ENCODE results near the gene CCDC91.

The CCDC91 gene

GRCh38 chr12:28227251-28227650, 37.0 kb downstream of the CCDC91 start:
- Histone ChIP-seq H3K27ac (ENCODE audit: low read depth, low read length) (no peak overlapping the region), H3K79me1 (ENCODE audit: low read length) (no peaks in the 10 kb centered on the region), H3K27me3 (ENCODE audit: insufficient read depth, low read length) (no peaks in the 10 kb centered on the region), H3K79me2 (ENCODE audit: control insufficient read depth, insufficient read depth, low read length, poor library complexity) (no peaks in the 10 kb centered on the region), H3K9me3 (ENCODE audit: insufficient read depth, low read depth, low read length) (no peaks in the 10 kb centered on the region), H3K18ac (ENCODE audit: low read length) (no peak overlapping the region), H3K4me1 (ENCODE audit: control insufficient read depth in 1 of 2, insufficient read depth in 2 of 2, low read length in 2 of 2) (no peaks in the 10 kb centered on the region), H3K14ac (ENCODE audit: low read length) (no peak overlapping the region), H3K9ac (ENCODE audit: low read length) (no peak overlapping the region), H3K23ac (ENCODE audit: low read length) (no peak overlapping the region), H4K12ac (ENCODE audit: low read depth, low read length) (no peak overlapping the region), H2AK5ac (ENCODE audit: low read length) (no peak overlapping the region), H4K8ac (ENCODE audit: low read depth, low read length) (no peak overlapping the region), H4K91ac (ENCODE audit: low read depth, low read length) (no peak overlapping the region), H2AFZ (ENCODE audit: insufficient read depth, low read length, poor library complexity) (no peak overlapping the region), H3K4ac (ENCODE audit: low read depth, low read length) (no peak overlapping the region), H2BK12ac (ENCODE audit: low read length) (no peak overlapping the region), H3K4me3 (ENCODE audit: low read depth, low read length) (no peak overlapping the region), H2BK120ac (ENCODE audit: insufficient read depth, low read length, poor library complexity) (no peak overlapping the region), H2BK5ac (ENCODE audit: low read depth, low read length, poor library complexity) (no peak overlapping the region), H3K4me2 (ENCODE audit: low read length) (no peak overlapping the region), H3K36me3 (ENCODE audit: control insufficient read depth in 1 of 2, insufficient read depth in 2 of 2, low read length in 2 of 2) (peaks cover 0 to 2% of the 10 kb centered on the region in 2 experiments)
- WGBS (ENCODE audit: extremely low coverage, insufficient coverage, insufficient read length): no CpG with 5 or more reads among the region's 3 CpGs
- no peak for DNase-seq

GRCh38 chr12:28231248-28231647, 41.0 kb downstream of the CCDC91 start:
- Histone ChIP-seq H2BK120ac (ENCODE audit: insufficient read depth, low read length, poor library complexity) (no peak overlapping the region), H3K27me3 (ENCODE audit: insufficient read depth, low read length) (no peaks in the 10 kb centered on the region), H2AFZ (ENCODE audit: insufficient read depth, low read length, poor library complexity) (no peak overlapping the region), H3K27ac (ENCODE audit: low read depth, low read length) (no peak overlapping the region), H2AK5ac (ENCODE audit: low read length) (no peak overlapping the region), H3K4ac (ENCODE audit: low read depth, low read length) (no peak overlapping the region), H3K79me1 (ENCODE audit: low read length) (no peaks in the 10 kb centered on the region), H3K79me2 (ENCODE audit: control insufficient read depth, insufficient read depth, low read length, poor library complexity) (no peaks in the 10 kb centered on the region), H3K18ac (ENCODE audit: low read length) (no peak overlapping the region), H3K23ac (ENCODE audit: low read length) (no peak overlapping the region), H4K91ac (ENCODE audit: low read depth, low read length) (no peak overlapping the region), H2BK12ac (ENCODE audit: low read length) (no peak overlapping the region), H2BK5ac (ENCODE audit: low read depth, low read length, poor library complexity) (no peak overlapping the region), H3K4me3 (ENCODE audit: low read depth, low read length) (no peak overlapping the region), H4K12ac (ENCODE audit: low read depth, low read length) (no peak overlapping the region), H3K9me3 (ENCODE audit: insufficient read depth, low read depth, low read length) (no peaks in the 10 kb centered on the region), H3K4me2 (ENCODE audit: low read length) (no peak overlapping the region), H3K4me1 (ENCODE audit: control insufficient read depth in 1 of 2, insufficient read depth in 2 of 2, low read length in 2 of 2) (no peaks in the 10 kb centered on the region), H4K8ac (ENCODE audit: low read depth, low read length) (no peak overlapping the region), H3K36me3 (ENCODE audit: control insufficient read depth in 1 of 2, insufficient read depth in 2 of 2, low read length in 2 of 2) (peaks cover 0 to 2% of the 10 kb centered on the region in 2 experiments), H3K14ac (ENCODE audit: low read length) (no peak overlapping the region), H3K9ac (ENCODE audit: low read length) (no peak overlapping the region)
- no peak for DNase-seq

GRCh38 chr12:28232211-28232928, 42.1 kb downstream of the CCDC91 start:
- H3K4ac ChIP-seq (ENCODE audit: low read depth, low read length): no peak overlapping the region
- no peak overlapping the region for H2AK5ac ChIP-seq (ENCODE audit: low read length)
- H4K91ac ChIP-seq (ENCODE audit: low read depth, low read length): no peak overlapping the region
- H4K8ac ChIP-seq (ENCODE audit: low read depth, low read length): no peak overlapping the region
- no peak overlapping the region for H3K23ac ChIP-seq (ENCODE audit: low read length)
- H2BK5ac ChIP-seq (ENCODE audit: low read depth, low read length, poor library complexity): no peak overlapping the region
- H3K14ac ChIP-seq (ENCODE audit: low read length): no peak overlapping the region
- no peak overlapping the region for H3K27ac ChIP-seq (ENCODE audit: low read depth, low read length)
- no peak overlapping the region for H2BK12ac ChIP-seq (ENCODE audit: low read length)
- H3K4me1 ChIP-seq (ENCODE audit: control insufficient read depth in 1 of 2, insufficient read depth in 2 of 2, low read length in 2 of 2): no peaks in the 10 kb centered on the region
- H2AFZ ChIP-seq (ENCODE audit: insufficient read depth, low read length, poor library complexity): no peak overlapping the region
- H4K12ac ChIP-seq (ENCODE audit: low read depth, low read length): no peak overlapping the region
- peaks cover 0 to 2% of the 10 kb centered on the region in 2 experiments for H3K36me3 ChIP-seq (ENCODE audit: control insufficient read depth in 1 of 2, insufficient read depth in 2 of 2, low read length in 2 of 2)
- H3K4me2 ChIP-seq (ENCODE audit: low read length): no peak overlapping the region
- H3K9me3 ChIP-seq (ENCODE audit: insufficient read depth, low read depth, low read length): no peaks in the 10 kb centered on the region
- no peaks in the 10 kb centered on the region for H3K79me1 ChIP-seq (ENCODE audit: low read length)
- DNase-seq: no peak
- H3K27me3 ChIP-seq (ENCODE audit: insufficient read depth, low read length): no peaks in the 10 kb centered on the region
- H3K18ac ChIP-seq (ENCODE audit: low read length): no peak overlapping the region
- H2BK120ac ChIP-seq (ENCODE audit: insufficient read depth, low read length, poor library complexity): no peak overlapping the region
- H3K9ac ChIP-seq (ENCODE audit: low read length): no peak overlapping the region
- H3K4me3 ChIP-seq (ENCODE audit: low read depth, low read length): no peak overlapping the region
- no peaks in the 10 kb centered on the region for H3K79me2 ChIP-seq (ENCODE audit: control insufficient read depth, insufficient read depth, low read length, poor library complexity)
- no CpG with 5 or more reads among the region's 2 CpGs for WGBS (ENCODE audit: extremely low coverage, insufficient coverage, insufficient read length)

- H3K4me3 ChIP-seq (ENCODE audit: low read depth, low read length): no peak overlapping the region
- H4K91ac ChIP-seq (ENCODE audit: low read depth, low read length): no peak overlapping the region
- H2AFZ ChIP-seq (ENCODE audit: insufficient read depth, low read length, poor library complexity): no peak overlapping the region
- H3K14ac ChIP-seq (ENCODE audit: low read length): no peak overlapping the region
- H3K4me1 ChIP-seq (ENCODE audit: control insufficient read depth in 1 of 2, insufficient read depth in 2 of 2, low read length in 2 of 2): no peaks in the 10 kb centered on the region
- H3K79me1 ChIP-seq (ENCODE audit: low read length): no peaks in the 10 kb centered on the region
- peaks cover 0 to 2% of the 10 kb centered on the region in 2 experiments for H3K36me3 ChIP-seq (ENCODE audit: control insufficient read depth in 1 of 2, insufficient read depth in 2 of 2, low read length in 2 of 2)
- no peak overlapping the region for H3K18ac ChIP-seq (ENCODE audit: low read length)
- no peaks in the 10 kb centered on the region for H3K27me3 ChIP-seq (ENCODE audit: insufficient read depth, low read length)
- H2BK120ac ChIP-seq (ENCODE audit: insufficient read depth, low read length, poor library complexity): no peak overlapping the region
- H3K9me3 ChIP-seq (ENCODE audit: insufficient read depth, low read depth, low read length): no peaks in the 10 kb centered on the region
- peak in 1 of 2 donors; percentile 43 for DNase-seq
- H3K9ac ChIP-seq (ENCODE audit: low read length): no peak overlapping the region
- H3K27ac ChIP-seq (ENCODE audit: low read depth, low read length): no peak overlapping the region
- H3K23ac ChIP-seq (ENCODE audit: low read length): no peak overlapping the region
- no peak overlapping the region for H4K12ac ChIP-seq (ENCODE audit: low read depth, low read length)
- H2BK12ac ChIP-seq (ENCODE audit: low read length): no peak overlapping the region
- H3K4me2 ChIP-seq (ENCODE audit: low read length): no peak overlapping the region
- H2AK5ac ChIP-seq (ENCODE audit: low read length): no peak overlapping the region
- no peaks in the 10 kb centered on the region for H3K79me2 ChIP-seq (ENCODE audit: control insufficient read depth, insufficient read depth, low read length, poor library complexity)
- H3K4ac ChIP-seq (ENCODE audit: low read depth, low read length): no peak overlapping the region
- no peak overlapping the region for H4K8ac ChIP-seq (ENCODE audit: low read depth, low read length)
- H2BK5ac ChIP-seq (ENCODE audit: low read depth, low read length, poor library complexity): no peak overlapping the region
These were observed 44.2 kb downstream of the CCDC91 start for GRCh38 chr12:28234444-28234843.

Data from trophoblast cell (in vitro differentiated cells and primary cell).